Liver (tissue), 3 donors: Measurements from ENCODE around the gene AFP.

Experiments used
- CTCF ChIP-seq: fragments of 150-350 bp; IDR thresholded peaks from 2 replicates; pipeline ENCODE4 v1.5.1; 2017; ENCODE audit warnings: improper control_type of control experiment, low read depth, low read length; ENCODE audit not compliant: missing input control
- EGR1 ChIP-seq, 2 donors: IDR thresholded peaks; 2 replicates each; pipeline ENCODE4 v1.6.1; 2016 to 2018; ENCODE audit warnings: antibody characterized with exemption in 2 of 2, low read depth in 2 of 2
- FOXA1 ChIP-seq: IDR thresholded peaks from 2 replicates; pipeline ENCODE4 v1.6.1; 2016; ENCODE audit warnings: antibody characterized with exemption
- GABPA ChIP-seq, 2 donors: IDR thresholded peaks in 1 of 2; conservative IDR thresholded peaks in 1 of 2; 2 replicates each; pipeline ENCODE4 v1.6.1; 2016; ENCODE audit warnings: antibody characterized with exemption in 2 of 2, mild to moderate bottlenecking in 1 of 2, moderate library complexity in 1 of 2
- JUND ChIP-seq, 2 donors: IDR thresholded peaks; 2 replicates each; pipeline ENCODE4 v1.6.1; 2016; ENCODE audit warnings: antibody characterized with exemption in 2 of 2
- MAX ChIP-seq: IDR thresholded peaks from 2 replicates; pipeline ENCODE4 v1.6.1; 2016; ENCODE audit warnings: antibody characterized with exemption
- RAD21 ChIP-seq, 2 donors: IDR thresholded peaks; 2 replicates each; pipeline ENCODE4 v1.6.1; 2016; ENCODE audit warnings: antibody characterized with exemption in 2 of 2, mild to moderate bottlenecking in 2 of 2
- SP1 ChIP-seq: IDR thresholded peaks from 2 replicates; pipeline ENCODE4 v1.6.1; 2018; ENCODE audit warnings: antibody characterized with exemption, mild to moderate bottlenecking
- TAF1 ChIP-seq: conservative IDR thresholded peaks from 2 replicates; pipeline ENCODE4 v1.6.1; 2016; ENCODE audit warnings: antibody characterized with exemption, mild to moderate bottlenecking
- YY1 ChIP-seq: IDR thresholded peaks from 2 replicates; pipeline ENCODE4 v1.6.1; 2016; ENCODE audit warnings: antibody characterized with exemption, mild to moderate bottlenecking
- TF ChIP-seq, protein P1 (sequence below): IDR thresholded peaks from 2 replicates; pipeline ENCODE4 v1.6.1; 2016; ENCODE audit warnings: antibody characterized with exemption
- TF ChIP-seq, protein P2 (sequence below): IDR thresholded peaks from 2 replicates; pipeline ENCODE4 v1.6.1; 2016; ENCODE audit warnings: antibody characterized with exemption, mild to moderate bottlenecking
- donor health status: healthy.
- donor health status: healthy.

DNA sequence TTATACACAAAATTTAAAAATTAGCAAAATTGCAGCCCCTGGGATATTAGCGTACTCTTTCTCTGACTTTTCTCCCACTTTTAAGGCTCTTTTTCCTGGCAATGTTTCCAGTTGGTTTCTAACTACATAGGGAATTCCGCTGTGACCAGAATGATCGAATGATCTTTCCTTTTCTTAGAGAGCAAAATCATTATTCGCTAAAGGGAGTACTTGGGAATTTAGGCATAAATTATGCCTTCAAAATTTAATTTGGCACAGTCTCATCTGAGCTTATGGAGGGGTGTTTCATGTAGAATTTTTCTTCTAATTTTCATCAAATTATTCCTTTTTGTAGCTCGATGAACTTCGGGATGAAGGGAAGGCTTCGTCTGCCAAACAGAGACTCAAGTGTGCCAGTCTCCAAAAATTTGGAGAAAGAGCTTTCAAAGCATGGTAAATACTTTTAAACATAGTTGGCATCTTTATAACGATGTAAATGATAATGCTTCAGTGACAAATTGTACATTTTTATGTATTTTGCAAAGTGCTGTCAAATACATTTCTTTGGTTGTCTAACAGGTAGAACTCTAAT is 26.0 kb upstream of the AFP start:
- TF ChIP-seq GABPA (IDR thresholded peaks at IDR 0.05 in 1 of 2, conservative IDR thresholded peaks at IDR 0.05 in 1 of 2) = no peak
- TF ChIP-seq, protein P1, sequence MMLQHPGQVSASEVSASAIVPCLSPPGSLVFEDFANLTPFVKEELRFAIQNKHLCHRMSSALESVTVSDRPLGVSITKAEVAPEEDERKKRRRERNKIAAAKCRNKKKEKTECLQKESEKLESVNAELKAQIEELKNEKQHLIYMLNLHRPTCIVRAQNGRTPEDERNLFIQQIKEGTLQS = no peak
- peak in 1 of 2 donors; percentile 9 for TF ChIP-seq EGR1 (IDR thresholded peaks at IDR 0.05; ENCODE audit: low read depth in 2 of 2)
- TF ChIP-seq CTCF = no peak
- peak; percentile 1 to 48 for TF ChIP-seq JUND (IDR thresholded peaks at IDR 0.05)
- no peak for TF ChIP-seq FOXA1
- TF ChIP-seq SP1 = no peak
- TF ChIP-seq TAF1 = peak; percentile 21
- TF ChIP-seq RAD21 (IDR thresholded peaks at IDR 0.05) = no peak
- no peak for TF ChIP-seq MAX
- TF ChIP-seq, protein P2, sequence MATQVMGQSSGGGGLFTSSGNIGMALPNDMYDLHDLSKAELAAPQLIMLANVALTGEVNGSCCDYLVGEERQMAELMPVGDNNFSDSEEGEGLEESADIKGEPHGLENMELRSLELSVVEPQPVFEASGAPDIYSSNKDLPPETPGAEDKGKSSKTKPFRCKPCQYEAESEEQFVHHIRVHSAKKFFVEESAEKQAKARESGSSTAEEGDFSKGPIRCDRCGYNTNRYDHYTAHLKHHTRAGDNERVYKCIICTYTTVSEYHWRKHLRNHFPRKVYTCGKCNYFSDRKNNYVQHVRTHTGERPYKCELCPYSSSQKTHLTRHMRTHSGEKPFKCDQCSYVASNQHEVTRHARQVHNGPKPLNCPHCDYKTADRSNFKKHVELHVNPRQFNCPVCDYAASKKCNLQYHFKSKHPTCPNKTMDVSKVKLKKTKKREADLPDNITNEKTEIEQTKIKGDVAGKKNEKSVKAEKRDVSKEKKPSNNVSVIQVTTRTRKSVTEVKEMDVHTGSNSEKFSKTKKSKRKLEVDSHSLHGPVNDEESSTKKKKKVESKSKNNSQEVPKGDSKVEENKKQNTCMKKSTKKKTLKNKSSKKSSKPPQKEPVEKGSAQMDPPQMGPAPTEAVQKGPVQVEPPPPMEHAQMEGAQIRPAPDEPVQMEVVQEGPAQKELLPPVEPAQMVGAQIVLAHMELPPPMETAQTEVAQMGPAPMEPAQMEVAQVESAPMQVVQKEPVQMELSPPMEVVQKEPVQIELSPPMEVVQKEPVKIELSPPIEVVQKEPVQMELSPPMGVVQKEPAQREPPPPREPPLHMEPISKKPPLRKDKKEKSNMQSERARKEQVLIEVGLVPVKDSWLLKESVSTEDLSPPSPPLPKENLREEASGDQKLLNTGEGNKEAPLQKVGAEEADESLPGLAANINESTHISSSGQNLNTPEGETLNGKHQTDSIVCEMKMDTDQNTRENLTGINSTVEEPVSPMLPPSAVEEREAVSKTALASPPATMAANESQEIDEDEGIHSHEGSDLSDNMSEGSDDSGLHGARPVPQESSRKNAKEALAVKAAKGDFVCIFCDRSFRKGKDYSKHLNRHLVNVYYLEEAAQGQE = no peak
- no peak for TF ChIP-seq YY1
